ENCODE data around the gene IRF2BP2. TPM values are rescaled to one million over a fixed set of nuclear protein-coding genes. Genes with fewer than 3 reads are reported as not detected.

IRF2BP2 gene
- total RNA-seq, 1 donor, result 172 TPM

- no peak for DNase-seq (ENCODE audit: insufficient read length, low spot score, missing footprints)
- Histone ChIP-seq H3K9me3 (ENCODE audit: low read depth, low read length) (no peaks in the 10 kb centered on the region), H3K4me2 (ENCODE audit: insufficient read depth, low read length) (peak overlapping the region; percentile 33), H3K4me3 (ENCODE audit: insufficient read depth, low read length) (no peak overlapping the region), H3K79me2 (ENCODE audit: insufficient read depth, low read length) (no peaks in the 10 kb centered on the region), H4K20me1 (ENCODE audit: insufficient read depth, low read length) (no peaks in the 10 kb centered on the region), H3K36me3 (ENCODE audit: insufficient read depth, low read length) (no peaks in the 10 kb centered on the region), H2AFZ (ENCODE audit: low read length) (no peak overlapping the region), H3K4me1 (ENCODE audit: insufficient read depth, low read length) (peaks cover 75% of the 10 kb centered on the region), H3K27ac (ENCODE audit: low read depth, low read length) (peak overlapping the region; percentile 98), H3K27me3 (ENCODE audit: insufficient read depth, low read length) (no peaks in the 10 kb centered on the region)
- TF ChIP-seq CTCF (IDR thresholded peaks at IDR 0.05; ENCODE audit: extremely low read depth, low read depth, low read length), result no peak
Measured at GRCh38 chr1:234619794-234620247, 9.8 kb upstream of the IRF2BP2 start.

- no peak for DNase-seq (ENCODE audit: insufficient read length, low spot score, missing footprints)
- H3K4me3 ChIP-seq (ENCODE audit: insufficient read depth, low read length), result no peak overlapping the region
- no peaks in the 10 kb centered on the region for H3K36me3 ChIP-seq (ENCODE audit: insufficient read depth, low read length)
- no peaks in the 10 kb centered on the region for H3K9me3 ChIP-seq (ENCODE audit: low read depth, low read length)
- no peaks in the 10 kb centered on the region for H3K27me3 ChIP-seq (ENCODE audit: insufficient read depth, low read length)
- no peak for TF ChIP-seq CTCF (IDR thresholded peaks at IDR 0.05; ENCODE audit: extremely low read depth, low read depth, low read length)
- H3K79me2 ChIP-seq (ENCODE audit: insufficient read depth, low read length), result no peaks in the 10 kb centered on the region
- peak overlapping the region; percentile 54 for H3K4me2 ChIP-seq (ENCODE audit: insufficient read depth, low read length)
- H2AFZ ChIP-seq (ENCODE audit: low read length), result no peak overlapping the region
- peak overlapping the region; percentile 98 for H3K27ac ChIP-seq (ENCODE audit: low read depth, low read length)
- H4K20me1 ChIP-seq (ENCODE audit: insufficient read depth, low read length), result no peaks in the 10 kb centered on the region
- H3K4me1 ChIP-seq (ENCODE audit: insufficient read depth, low read length), result peaks cover 74% of the 10 kb centered on the region
Measured at GRCh38 chr1:234619071-234619480, 9.1 kb upstream of the IRF2BP2 start.

- Histone ChIP-seq H3K27me3 (ENCODE audit: insufficient read depth, low read length) (no peaks in the 10 kb centered on the region), H3K79me2 (ENCODE audit: insufficient read depth, low read length) (no peaks in the 10 kb centered on the region), H3K36me3 (ENCODE audit: insufficient read depth, low read length) (no peaks in the 10 kb centered on the region), H3K27ac (ENCODE audit: low read depth, low read length) (peak overlapping the region; percentile 98), H3K4me2 (ENCODE audit: insufficient read depth, low read length) (peak overlapping the region; percentile 54), H3K4me3 (ENCODE audit: insufficient read depth, low read length) (no peak overlapping the region), H3K4me1 (ENCODE audit: insufficient read depth, low read length) (peaks cover 78% of the 10 kb centered on the region), H4K20me1 (ENCODE audit: insufficient read depth, low read length) (no peaks in the 10 kb centered on the region), H3K9me3 (ENCODE audit: low read depth, low read length) (no peaks in the 10 kb centered on the region), H2AFZ (ENCODE audit: low read length) (no peak overlapping the region)
- no peak for DNase-seq (ENCODE audit: insufficient read length, low spot score, missing footprints)
- no peak for TF ChIP-seq CTCF (IDR thresholded peaks at IDR 0.05; ENCODE audit: extremely low read depth, low read depth, low read length)
Measured at GRCh38 chr1:234618737-234619049, 8.7 kb upstream of the IRF2BP2 start.

GRCh38 chr1:234617986-234618736 is 8.2 kb upstream of the IRF2BP2 start:
- no peaks in the 10 kb centered on the region for H4K20me1 ChIP-seq (ENCODE audit: insufficient read depth, low read length)
- no peaks in the 10 kb centered on the region for H3K27me3 ChIP-seq (ENCODE audit: insufficient read depth, low read length)
- H3K4me1 ChIP-seq (ENCODE audit: insufficient read depth, low read length), result peaks cover 83% of the 10 kb centered on the region
- no peak overlapping the region for H3K4me3 ChIP-seq (ENCODE audit: insufficient read depth, low read length)
- no peak overlapping the region for H2AFZ ChIP-seq (ENCODE audit: low read length)
- H3K79me2 ChIP-seq (ENCODE audit: insufficient read depth, low read length), result no peaks in the 10 kb centered on the region
- DNase-seq (ENCODE audit: insufficient read length, low spot score, missing footprints), result peak; percentile 47
- H3K36me3 ChIP-seq (ENCODE audit: insufficient read depth, low read length), result no peaks in the 10 kb centered on the region
- H3K4me2 ChIP-seq (ENCODE audit: insufficient read depth, low read length), result peak overlapping the region; percentile 54
- peak overlapping the region; percentile 98 for H3K27ac ChIP-seq (ENCODE audit: low read depth, low read length)
- no peaks in the 10 kb centered on the region for H3K9me3 ChIP-seq (ENCODE audit: low read depth, low read length)
- TF ChIP-seq CTCF (IDR thresholded peaks at IDR 0.05; ENCODE audit: extremely low read depth, low read depth, low read length), result no peak

Measured in osteoblast (primary cell).